Muscle layer of colon (tissue), 2 donors: ENCODE results near the gene NT5DC3.
A peak's percentile ranks its signal among the peaks of the same experiment; 100 is the strongest.

ENCODE experiments used
- H3K27ac ChIP-seq: one replicate; pipeline ENCODE4 v1.7.0; 2013; ENCODE audit warnings: low read depth, mild to moderate bottlenecking, low read length, moderate library complexity
- H3K27me3 ChIP-seq, 2 donors: one replicate each; pipeline ENCODE4 v1.7.0; 2013; ENCODE audit warnings: low read length in 2 of 2, mild to moderate bottlenecking in 2 of 2; ENCODE audit not compliant: insufficient read depth in 2 of 2, control insufficient read depth in 1 of 2
- H3K36me3 ChIP-seq: one replicate; pipeline ENCODE4 v1.7.0; 2013; ENCODE audit warnings: mild to moderate bottlenecking, low read length; ENCODE audit not compliant: insufficient read depth
- H3K4me1 ChIP-seq: one replicate; pipeline ENCODE4 v1.7.0; 2013; ENCODE audit warnings: mild to moderate bottlenecking, low read length; ENCODE audit not compliant: insufficient read depth
- H3K4me3 ChIP-seq, 2 donors: one replicate each; pipeline ENCODE4 v1.7.0; 2013; ENCODE audit warnings: low read length in 2 of 2, low read depth in 1 of 2, mild to moderate bottlenecking in 1 of 2, moderate library complexity in 1 of 2
- H3K9ac ChIP-seq: one replicate; pipeline ENCODE4 v1.7.0; 2013; ENCODE audit warnings: low read length
- H3K9me3 ChIP-seq: one replicate; pipeline ENCODE4 v1.7.0; 2013; ENCODE audit warnings: mild to moderate bottlenecking, low read length
- donor health status: abdominal sarcoma.
- donor health status: Adenocarcinoma of cecum.

The NT5DC3 gene

GRCh38 chr12:103877934-103878510 lies 37.0 kb upstream of the NT5DC3 start:
- no peaks in the 10 kb centered on the region for H3K36me3 ChIP-seq
- H3K27me3 ChIP-seq: no peaks in the 10 kb centered on the region
- H3K4me3 ChIP-seq: no peak overlapping the region
- H3K9me3 ChIP-seq: no peaks in the 10 kb centered on the region
- H3K4me1 ChIP-seq: peaks cover 4% of the 10 kb centered on the region
- no peak overlapping the region for H3K27ac ChIP-seq
- H3K9ac ChIP-seq: no peak overlapping the region

GRCh38 chr12:103877288-103877687 lies 36.3 kb upstream of the NT5DC3 start:
- Histone ChIP-seq H3K27ac (no peak overlapping the region), H3K9ac (no peak overlapping the region), H3K4me1 (peaks cover 4% of the 10 kb centered on the region), H3K9me3 (no peaks in the 10 kb centered on the region), H3K36me3 (no peaks in the 10 kb centered on the region), H3K27me3 (no peaks in the 10 kb centered on the region), H3K4me3 (no peak overlapping the region)

- Histone ChIP-seq H3K27ac (no peak overlapping the region), H3K4me1 (peaks cover 4% of the 10 kb centered on the region), H3K27me3 (no peaks in the 10 kb centered on the region), H3K9ac (no peak overlapping the region), H3K36me3 (no peaks in the 10 kb centered on the region), H3K4me3 (no peak overlapping the region), H3K9me3 (no peaks in the 10 kb centered on the region)
Observed at GRCh38 chr12:103875666-103876065, 34.6 kb upstream of the NT5DC3 start.

- peak overlapping the region; percentile 27 for H3K27ac ChIP-seq
- no peaks in the 10 kb centered on the region for H3K27me3 ChIP-seq
- no peak overlapping the region for H3K9ac ChIP-seq
- no peaks in the 10 kb centered on the region for H3K9me3 ChIP-seq
- no peaks in the 10 kb centered on the region for H3K36me3 ChIP-seq
- H3K4me1 ChIP-seq: peaks cover 45% of the 10 kb centered on the region
- H3K4me3 ChIP-seq: no peak overlapping the region
Observed at GRCh38 chr12:103868215-103868614, 27.2 kb upstream of the NT5DC3 start.

GRCh38 chr12:103865151-103865730 lies 24.2 kb upstream of the NT5DC3 start:
- H3K27ac ChIP-seq: no peak overlapping the region
- H3K9me3 ChIP-seq: no peaks in the 10 kb centered on the region
- H3K27me3 ChIP-seq: no peaks in the 10 kb centered on the region
- no peaks in the 10 kb centered on the region for H3K36me3 ChIP-seq
- H3K4me3 ChIP-seq: no peak overlapping the region
- no peak overlapping the region for H3K9ac ChIP-seq
- peaks cover 73% of the 10 kb centered on the region for H3K4me1 ChIP-seq

- no peaks in the 10 kb centered on the region for H3K27me3 ChIP-seq
- peaks cover 74% of the 10 kb centered on the region for H3K4me1 ChIP-seq
- no peaks in the 10 kb centered on the region for H3K36me3 ChIP-seq
- H3K4me3 ChIP-seq: no peak overlapping the region
- no peaks in the 10 kb centered on the region for H3K9me3 ChIP-seq
- no peak overlapping the region for H3K27ac ChIP-seq
- no peak overlapping the region for H3K9ac ChIP-seq
Observed at GRCh38 chr12:103864710-103865109, 23.7 kb upstream of the NT5DC3 start.

GRCh38 chr12:103858953-103859601 lies 18.0 kb upstream of the NT5DC3 start:
- H3K9me3 ChIP-seq: no peaks in the 10 kb centered on the region
- H3K27ac ChIP-seq: peak overlapping the region; percentile 84
- H3K36me3 ChIP-seq: no peaks in the 10 kb centered on the region
- H3K27me3 ChIP-seq: no peaks in the 10 kb centered on the region
- peaks cover 93% of the 10 kb centered on the region for H3K4me1 ChIP-seq
- no peak overlapping the region for H3K4me3 ChIP-seq
- H3K9ac ChIP-seq: peak overlapping the region; percentile 41

GRCh38 chr12:103858335-103858734 lies 17.3 kb upstream of the NT5DC3 start:
- H3K9me3 ChIP-seq: no peaks in the 10 kb centered on the region
- peak overlapping the region in 1 of 2 donors; percentile 14 for H3K4me3 ChIP-seq
- H3K4me1 ChIP-seq: peaks cover 94% of the 10 kb centered on the region
- H3K36me3 ChIP-seq: no peaks in the 10 kb centered on the region
- no peak overlapping the region for H3K9ac ChIP-seq
- H3K27me3 ChIP-seq: no peaks in the 10 kb centered on the region
- peak overlapping the region; percentile 84 for H3K27ac ChIP-seq

- H3K4me1 ChIP-seq: peaks cover 94% of the 10 kb centered on the region
- no peak overlapping the region for H3K4me3 ChIP-seq
- H3K9me3 ChIP-seq: no peaks in the 10 kb centered on the region
- peak overlapping the region; percentile 84 for H3K27ac ChIP-seq
- H3K9ac ChIP-seq: no peak overlapping the region
- H3K36me3 ChIP-seq: no peaks in the 10 kb centered on the region
- no peaks in the 10 kb centered on the region for H3K27me3 ChIP-seq
Observed at GRCh38 chr12:103857164-103857563, 16.1 kb upstream of the NT5DC3 start.

- peak overlapping the region; percentile 84 for H3K27ac ChIP-seq
- H3K36me3 ChIP-seq: no peaks in the 10 kb centered on the region
- H3K4me1 ChIP-seq: peaks cover 93% of the 10 kb centered on the region
- H3K9me3 ChIP-seq: no peaks in the 10 kb centered on the region
- peak overlapping the region; percentile 44 for H3K9ac ChIP-seq
- no peak overlapping the region for H3K4me3 ChIP-seq
- no peaks in the 10 kb centered on the region for H3K27me3 ChIP-seq
Observed at GRCh38 chr12:103855896-103856657, 15.0 kb upstream of the NT5DC3 start.

- H3K27ac ChIP-seq: peak overlapping the region; percentile 84
- H3K4me1 ChIP-seq: peaks cover 93% of the 10 kb centered on the region
- H3K9me3 ChIP-seq: no peaks in the 10 kb centered on the region
- no peaks in the 10 kb centered on the region for H3K36me3 ChIP-seq
- H3K27me3 ChIP-seq: no peaks in the 10 kb centered on the region
- H3K4me3 ChIP-seq: no peak overlapping the region
- H3K9ac ChIP-seq: peak overlapping the region; percentile 44
Observed at GRCh38 chr12:103855036-103855712, 14.1 kb upstream of the NT5DC3 start.
